ENCODE results near the gene INS. TPM values are rescaled to one million over a fixed set of nuclear protein-coding genes. Genes with fewer than 3 reads are reported as not detected.

The INS gene
- total and polyA plus RNA-seq, 10 of the 15 experiments (the other 5 are each of a cell fraction or from before 2014, with no cell fraction given) = not detected

GRCh38 chr11:2151500-2152257, 9.3 kb downstream of the INS start:
- CTCF ChIA-PET = interaction anchor here (0.6 to 7.8 kb wide), 53 partner anchors 9 to 702 kb away, joined by 3 to 180 read pairs (median 4); partner anchors contain the start of genes LSP1, SYT8 and TNNI2
- no peaks in the 10 kb centered on the region; a peak in 1 of 4 replicates for H3K27me3 ChIP-seq (replicated peaks in 1 of 2; ENCODE audit: control insufficient read depth in 2 of 2, insufficient read depth in 2 of 2, low read length in 1 of 2)
- BruUV-seq (replicated peaks) = no TSS peak
- no peaks in the 10 kb centered on the region for H3K4me1 ChIP-seq (ENCODE audit: control insufficient read depth, insufficient read depth, low read length)
- peak; percentile 77 for ATAC-seq
- no peaks in the 10 kb centered on the region for H3K36me3 ChIP-seq (ENCODE audit: control insufficient read depth in 2 of 2, insufficient read depth in 2 of 2, low read length in 1 of 2)
- peak; percentile 80 for FAIRE-seq
- no peaks in the 10 kb centered on the region for H4K20me1 ChIP-seq (ENCODE audit: control insufficient read depth, insufficient read depth)
- WGBS (ENCODE audit: insufficient coverage, insufficient replicate concordance, low lambda C conversion rate, missing lambda C conversion rate) = under 1% methylated on average over 22 of the region's 22 CpGs
- in situ Hi-C loops (cut with MboI) = loop anchor here (5.0 kb wide), 2 partner anchors 329 to 454 kb away; partner anchors contain the start of gene KRTAP5-6
- RAD21 ChIA-PET (ENCODE audit: unreplicated experiment) = interaction anchor here (0.6 to 6.4 kb wide), 19 partner anchors 8 to 498 kb away, joined by 3 to 101 read pairs (median 4); partner anchors contain the start of gene TNNI2
- intact Hi-C loops (cut with micrococcal nuclease; ENCODE audit: unreplicated experiment) = loop anchor here (1.0 to 2.0 kb wide), 4 partner anchors 269 to 499 kb away; no protein-coding TSS in a partner anchor
- POLR2A ChIA-PET = no interaction called here
- no peak overlapping the region for H3K9ac ChIP-seq (ENCODE audit: control insufficient read depth, insufficient read depth, low read length)
- H3K4me3 ChIP-seq = no peak overlapping the region
- no peak overlapping the region for H3K4me2 ChIP-seq (ENCODE audit: control insufficient read depth, insufficient read depth)
- SMC1A ChIA-PET (ENCODE audit: uncharacterized antibody, unreplicated experiment) = interaction anchor here (0.6 to 3.1 kb wide), 13 partner anchors 9 to 499 kb away, joined by 3 to 46 read pairs (median 4); no protein-coding TSS in a partner anchor
- H3K9me3 ChIP-seq (replicated peaks; ENCODE audit: control insufficient read depth, insufficient read depth, low read length) = no peaks in the 10 kb centered on the region
- no peak overlapping the region for H2AFZ ChIP-seq (ENCODE audit: control insufficient read depth, low read depth, low read length)
- no peak overlapping the region for H3K27ac ChIP-seq (ENCODE audit: control insufficient read depth, insufficient read depth)
- no peaks in the 10 kb centered on the region for H3K79me2 ChIP-seq (ENCODE audit: control insufficient read depth, insufficient read depth, low read length)
- no peak for DNase-seq (ENCODE audit: low read depth, low spot score)
- no peak for TF ChIP-seq HDGF (IDR thresholded peaks at IDR 0.05)
- TF ChIP-seq SIX5 (IDR thresholded peaks at IDR 0.05; ENCODE audit: low read depth, low read length, severe bottlenecking) = no peak
- 0 out of 2 replicates have a peak, but pooled peaks have one; percentile 38 for TF ChIP-seq RB1 (IDR thresholded peaks at IDR 0.05; ENCODE audit: borderline replicate concordance)
- no peak for TF ChIP-seq SMAD5 (IDR thresholded peaks at IDR 0.05; ENCODE audit: low read depth)
- 0 out of 2 replicates have a peak, but pooled peaks have one; percentile 16 for TF ChIP-seq RCOR1 (conservative IDR thresholded peaks at IDR 0.05; ENCODE audit: low read depth, low read length)
- TF ChIP-seq NFYA (IDR thresholded peaks at IDR 0.05; ENCODE audit: borderline replicate concordance, low read depth, low read length) = no peak
- TF ChIP-seq CBX5 (IDR thresholded peaks at IDR 0.05; ENCODE audit: low read depth) = no peak
- TF ChIP-seq, protein P1, sequence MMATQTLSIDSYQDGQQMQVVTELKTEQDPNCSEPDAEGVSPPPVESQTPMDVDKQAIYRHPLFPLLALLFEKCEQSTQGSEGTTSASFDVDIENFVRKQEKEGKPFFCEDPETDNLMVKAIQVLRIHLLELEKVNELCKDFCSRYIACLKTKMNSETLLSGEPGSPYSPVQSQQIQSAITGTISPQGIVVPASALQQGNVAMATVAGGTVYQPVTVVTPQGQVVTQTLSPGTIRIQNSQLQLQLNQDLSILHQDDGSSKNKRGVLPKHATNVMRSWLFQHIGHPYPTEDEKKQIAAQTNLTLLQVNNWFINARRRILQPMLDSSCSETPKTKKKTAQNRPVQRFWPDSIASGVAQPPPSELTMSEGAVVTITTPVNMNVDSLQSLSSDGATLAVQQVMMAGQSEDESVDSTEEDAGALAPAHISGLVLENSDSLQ (IDR thresholded peaks at IDR 0.05) = no peak
- no peak for TF ChIP-seq NFXL1 (IDR thresholded peaks at IDR 0.05; ENCODE audit: borderline replicate concordance)
- TF ChIP-seq RELB (IDR thresholded peaks at IDR 0.05; ENCODE audit: low read depth) = no peak
- no peak for TF ChIP-seq USF1 (IDR thresholded peaks at IDR 0.05; ENCODE audit: borderline replicate concordance, extremely low read length, insufficient read depth, low read depth, low read length)
- TF ChIP-seq ZBTB4 (CRISPR knock-in tag; IDR thresholded peaks at IDR 0.05) = no peak
- TF ChIP-seq YY1 (IDR thresholded peaks at IDR 0.05; ENCODE audit: low read depth, low read length) = peak; percentile 68
